ENCODE data around the gene FAM227A. TPM values are rescaled to one million over a fixed set of nuclear protein-coding genes. Genes with fewer than 3 reads are reported as not detected.
"Not testable (repeated sequence)": the region's sequence is repeated elsewhere in the genome, so short reads cannot be mapped to it uniquely, and the experiment has no call there.

Gene FAM227A
- polyA plus RNA-seq, 1 experiment = 1.4 TPM

DNA sequence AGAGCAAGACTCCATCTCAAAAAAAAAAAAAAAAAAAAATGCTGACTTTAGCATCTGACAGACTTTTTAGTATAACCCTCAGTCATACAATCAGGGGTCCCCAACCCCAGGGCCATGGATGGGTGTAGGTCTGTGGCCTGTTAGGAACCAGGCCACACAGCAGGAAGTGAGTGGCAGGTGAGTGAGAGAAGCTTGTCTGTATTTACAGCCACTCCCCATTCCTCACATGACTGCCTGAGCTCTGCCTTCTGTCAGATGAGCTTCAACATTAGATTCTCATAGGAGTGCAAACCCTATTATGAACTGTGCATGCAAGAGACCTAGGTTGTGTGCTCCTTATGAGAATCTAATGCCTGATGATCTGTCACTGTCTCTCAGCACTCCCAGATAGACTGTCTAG lies 3.3 kb downstream of the FAM227A start:
- no peak for DNase-seq (ENCODE audit: low read depth, low spot score)
- ChIA-PET CTCF (interaction anchor here (0.8 kb wide), 1 partner anchor 601 kb away, joined by 3 read pairs; no protein-coding TSS in a partner anchor), POLR2A (no interaction called here)
- H3K27ac ChIP-seq (ENCODE audit: low read depth, low read length) = no peak overlapping the region
- H3K9me3 ChIP-seq (ENCODE audit: control insufficient read depth, insufficient read depth, low read length) = no peaks in the 10 kb centered on the region; the same call in 1 of the 2 replicates
- TF ChIP-seq, protein P1, sequence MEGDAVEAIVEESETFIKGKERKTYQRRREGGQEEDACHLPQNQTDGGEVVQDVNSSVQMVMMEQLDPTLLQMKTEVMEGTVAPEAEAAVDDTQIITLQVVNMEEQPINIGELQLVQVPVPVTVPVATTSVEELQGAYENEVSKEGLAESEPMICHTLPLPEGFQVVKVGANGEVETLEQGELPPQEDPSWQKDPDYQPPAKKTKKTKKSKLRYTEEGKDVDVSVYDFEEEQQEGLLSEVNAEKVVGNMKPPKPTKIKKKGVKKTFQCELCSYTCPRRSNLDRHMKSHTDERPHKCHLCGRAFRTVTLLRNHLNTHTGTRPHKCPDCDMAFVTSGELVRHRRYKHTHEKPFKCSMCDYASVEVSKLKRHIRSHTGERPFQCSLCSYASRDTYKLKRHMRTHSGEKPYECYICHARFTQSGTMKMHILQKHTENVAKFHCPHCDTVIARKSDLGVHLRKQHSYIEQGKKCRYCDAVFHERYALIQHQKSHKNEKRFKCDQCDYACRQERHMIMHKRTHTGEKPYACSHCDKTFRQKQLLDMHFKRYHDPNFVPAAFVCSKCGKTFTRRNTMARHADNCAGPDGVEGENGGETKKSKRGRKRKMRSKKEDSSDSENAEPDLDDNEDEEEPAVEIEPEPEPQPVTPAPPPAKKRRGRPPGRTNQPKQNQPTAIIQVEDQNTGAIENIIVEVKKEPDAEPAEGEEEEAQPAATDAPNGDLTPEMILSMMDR (IDR thresholded peaks at IDR 0.05; ENCODE audit: low read depth, low read length) = no peak
- no peaks in the 10 kb centered on the region for H3K27me3 ChIP-seq (ENCODE audit: control insufficient read depth, insufficient read depth, low read length)
- H3K4me3 ChIP-seq (ENCODE audit: low read depth, low read length) = no peak overlapping the region

DNA sequence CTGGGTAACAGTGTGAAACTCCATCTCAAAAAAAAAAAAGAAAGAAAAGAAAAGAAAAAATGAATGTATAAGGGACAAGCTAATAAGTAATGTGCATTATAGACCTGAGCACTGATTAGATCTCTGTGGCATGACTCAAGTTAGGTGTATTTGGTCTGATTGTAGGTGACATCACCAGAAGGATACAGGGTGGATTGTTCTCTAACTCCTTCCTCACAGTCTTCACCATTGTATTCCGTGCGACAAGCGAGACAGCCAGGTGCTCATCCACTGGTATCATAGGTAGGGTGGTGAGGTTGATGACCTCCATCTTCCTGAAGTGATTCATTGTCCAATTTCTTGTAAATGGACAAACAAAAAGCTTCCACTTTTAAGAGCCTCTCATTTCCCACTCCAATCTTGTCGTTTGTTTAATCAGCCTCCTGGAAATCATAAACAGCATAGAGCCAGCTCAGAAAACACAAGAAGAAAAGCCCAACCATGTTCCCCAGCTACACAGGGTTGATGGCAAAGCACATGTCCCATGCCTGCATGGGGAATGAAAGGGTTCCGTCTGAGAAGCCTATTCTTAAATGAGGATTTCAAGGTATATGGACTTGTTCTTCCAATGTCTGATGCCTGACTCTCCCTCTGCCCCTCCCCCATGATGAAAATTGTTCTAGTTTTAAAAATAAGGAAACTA lies 6.2 kb downstream of the FAM227A start:
- Histone ChIP-seq H3K27ac (ENCODE audit: low read depth, low read length) (no peak overlapping the region), H3K4me3 (ENCODE audit: low read depth, low read length) (no peak overlapping the region), H3K27me3 (ENCODE audit: control insufficient read depth, insufficient read depth, low read length) (no peaks in the 10 kb centered on the region), H3K9me3 (ENCODE audit: control insufficient read depth, insufficient read depth, low read length) (no peaks in the 10 kb centered on the region; the same call in 1 of the 2 replicates)
- TF ChIP-seq, protein P1 (IDR thresholded peaks at IDR 0.05; ENCODE audit: low read depth, low read length) = no peak
- ChIA-PET CTCF (no interaction called here), POLR2A (interaction anchor here (0.6 kb wide), 1 partner anchor 629 kb away, joined by 6 read pairs; no protein-coding TSS in a partner anchor)
- no peak for DNase-seq (ENCODE audit: low read depth, low spot score)

DNA sequence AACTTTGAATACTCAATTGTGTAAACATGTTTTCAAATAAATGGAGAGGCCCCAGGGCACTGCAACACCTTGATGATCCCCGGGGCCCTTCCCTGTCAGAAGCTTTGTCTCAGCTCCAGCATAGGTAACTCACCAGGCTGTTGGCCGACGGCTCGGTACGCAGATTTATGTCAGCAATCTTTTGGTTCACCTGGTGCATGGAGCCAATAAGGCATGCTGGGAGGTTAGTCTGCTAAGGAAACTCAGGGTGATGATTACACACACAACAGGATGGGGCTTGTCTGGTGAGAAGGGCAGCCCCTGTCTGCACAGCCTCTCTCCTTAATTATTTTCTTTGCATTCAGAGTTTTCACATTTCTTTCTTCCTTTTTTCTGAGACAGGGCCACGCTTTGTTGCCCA lies 10.8 kb downstream of the FAM227A start:
- CTCF ChIA-PET = no interaction called here
- DNase-seq (ENCODE audit: low read depth, low spot score) = no peak

DNA sequence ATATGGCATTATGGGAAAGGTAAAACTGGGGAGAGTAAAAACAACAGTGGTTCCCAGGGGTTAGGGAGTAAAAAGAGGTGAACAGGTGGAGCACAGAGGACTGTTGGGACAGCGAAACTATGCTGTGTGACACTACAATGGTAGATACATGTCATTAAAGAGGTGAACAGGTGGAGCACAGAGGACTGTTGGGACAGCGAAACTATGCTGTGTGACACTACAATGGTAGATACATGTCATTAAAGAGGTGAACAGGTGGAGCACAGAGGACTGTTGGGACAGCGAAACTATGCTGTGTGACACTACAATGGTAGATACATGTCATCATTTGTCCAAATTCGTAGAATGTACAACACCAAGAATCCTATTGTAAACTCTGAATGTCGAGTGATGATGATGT lies 11.9 kb downstream of the FAM227A start:
- DNase-seq (ENCODE audit: low read depth, low spot score); H3K9me3 ChIP-seq (ENCODE audit: control insufficient read depth, insufficient read depth, low read length); H3K27me3 ChIP-seq (ENCODE audit: control insufficient read depth, insufficient read depth, low read length); CTCF ChIA-PET; H3K4me3 ChIP-seq (ENCODE audit: low read depth, low read length); POLR2A ChIA-PET; H3K27ac ChIP-seq (ENCODE audit: low read depth, low read length): not testable (repeated sequence)

More for the DNA sequence above, 10.8 kb downstream of the FAM227A start:
- Histone ChIP-seq H3K27me3 (ENCODE audit: control insufficient read depth, insufficient read depth, low read length) (no peaks in the 10 kb centered on the region), H3K27ac (ENCODE audit: low read depth, low read length) (no peak overlapping the region), H3K9me3 (ENCODE audit: control insufficient read depth, insufficient read depth, low read length) (no peaks in the 10 kb centered on the region; the same call in 1 of the 2 replicates), H3K4me3 (ENCODE audit: low read depth, low read length) (no peak overlapping the region)
- TF ChIP-seq, protein P1 (IDR thresholded peaks at IDR 0.05; ENCODE audit: low read depth, low read length) = no peak
- POLR2A ChIA-PET = no interaction called here

DNA sequence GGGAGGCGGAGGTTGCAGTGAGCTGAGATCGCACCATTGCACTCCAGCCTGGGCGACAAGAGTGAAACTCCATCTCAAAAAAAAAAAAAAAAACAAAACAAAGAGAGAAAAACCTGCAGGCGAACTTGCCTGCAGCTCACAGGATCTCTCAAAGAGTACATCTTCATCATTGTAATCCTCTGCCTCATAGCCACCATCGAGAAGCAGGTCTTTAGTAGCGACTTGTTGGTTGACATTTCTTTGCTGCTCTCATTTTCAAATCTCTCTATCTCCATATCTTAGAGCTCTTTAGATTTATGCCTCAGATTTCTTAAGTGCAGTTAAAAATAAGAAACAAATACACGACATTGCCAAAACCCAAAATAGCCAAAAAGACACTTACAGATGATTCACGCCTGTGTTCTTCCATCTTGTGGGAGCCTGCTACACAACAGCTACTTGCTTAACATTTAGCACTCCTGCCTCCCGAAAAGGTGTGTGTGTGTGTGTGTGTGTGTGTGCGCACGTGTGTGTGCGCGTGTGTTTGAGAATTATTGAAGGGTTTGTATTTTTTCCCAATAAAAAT lies 14.6 kb downstream of the FAM227A start:
- H3K4me3 ChIP-seq (ENCODE audit: low read depth, low read length) = no peak overlapping the region
- DNase-seq (ENCODE audit: low read depth, low spot score) = no peak
- CTCF ChIA-PET = no interaction called here
- POLR2A ChIA-PET = no interaction called here
- no peaks in the 10 kb centered on the region for H3K27me3 ChIP-seq (ENCODE audit: control insufficient read depth, insufficient read depth, low read length)
- no peaks in the 10 kb centered on the region; the same call in 1 of the 2 replicates for H3K9me3 ChIP-seq (ENCODE audit: control insufficient read depth, insufficient read depth, low read length)
- TF ChIP-seq, protein P1 (IDR thresholded peaks at IDR 0.05; ENCODE audit: low read depth, low read length) = no peak
- H3K27ac ChIP-seq (ENCODE audit: low read depth, low read length) = no peak overlapping the region

Data from AG04450 (cell line).